Inflammatory macrophage treated with lipopolysaccharide for 4 hours (primary cell): Measurements from ENCODE around the gene UNC119B.
"Not testable (repeated sequence)": the region's sequence is repeated elsewhere in the genome, so short reads cannot be mapped to it uniquely, and the experiment has no call there.

Experiments
- DNase-seq: peaks from one replicate; pipeline ENCODE4 v3.0.0-alpha.2; 2020

The UNC119B gene

GRCh38 chr12:120710031-120710804 is at the start of gene UNC119B:
UNC119B (plus strand) TSS chr12:120710458; CDS start chr12:120710475, 17 bp downstream.
- peak; percentile 42 for DNase-seq

- no peak for DNase-seq
Measured at GRCh38 chr12:120661432-120661831, 48.8 kb upstream of the UNC119B start.

GRCh38 chr12:120662879-120663278 is 47.4 kb upstream of the UNC119B start:
- DNase-seq: peak; percentile 29

GRCh38 chr12:120663741-120664140 is 46.5 kb upstream of the UNC119B start:
- no peak for DNase-seq

- no peak for DNase-seq
Measured at GRCh38 chr12:120666571-120667390, 43.5 kb upstream of the UNC119B start.

GRCh38 chr12:120668091-120668867 is 42.0 kb upstream of the UNC119B start:
- DNase-seq: no peak

GRCh38 chr12:120668868-120669840 is 41.1 kb upstream of the UNC119B start:
- no peak for DNase-seq

GRCh38 chr12:120670237-120670636 is 40.0 kb upstream of the UNC119B start:
- DNase-seq: not testable (repeated sequence)

GRCh38 chr12:120670667-120671066 is 39.6 kb upstream of the UNC119B start:
- DNase-seq: no peak

- peak; percentile 66 for DNase-seq
Measured at GRCh38 chr12:120674097-120674636, 36.1 kb upstream of the UNC119B start.

GRCh38 chr12:120677765-120678473 is 32.3 kb upstream of the UNC119B start:
- DNase-seq: peak; percentile 62

GRCh38 chr12:120678572-120678971 is 31.7 kb upstream of the UNC119B start:
- DNase-seq: no peak

- DNase-seq: peak; percentile 44
Measured at GRCh38 chr12:120680165-120680738, 30.0 kb upstream of the UNC119B start.

GRCh38 chr12:120684523-120684932 is 25.7 kb upstream of the UNC119B start:
- peak; percentile 97 for DNase-seq

GRCh38 chr12:120685522-120685921 is 24.7 kb upstream of the UNC119B start:
- no peak for DNase-seq

- peak; percentile 100 for DNase-seq
Measured at GRCh38 chr12:120686151-120686689, 24.0 kb upstream of the UNC119B start.

- peak; percentile 97 for DNase-seq
Measured at GRCh38 chr12:120686690-120687577, 23.3 kb upstream of the UNC119B start, which contains the start of gene MLEC. MLEC (plus strand) TSS chr12:120687149; CDS start chr12:120687297, 148 bp downstream.

- DNase-seq: no peak
Measured at GRCh38 chr12:120687578-120688289, 22.5 kb upstream of the UNC119B start.
